Measurements from ENCODE around the gene KYNU. TPM values are rescaled to one million over a fixed set of nuclear protein-coding genes. Genes with fewer than 3 reads are reported as not detected.
"Not testable (repeated sequence)": the region's sequence is repeated elsewhere in the genome, so short reads cannot be mapped to it uniquely, and the experiment has no call there.

KYNU gene
- total RNA-seq, 1 donor from 2014 or later: 1.0 TPM

- H3K27me3 ChIP-seq (ENCODE audit: low read depth): no peaks in the 10 kb centered on the region
Measured at GRCh38 chr2:142881619-142882018, 4.2 kb downstream of the KYNU start.

GRCh38 chr2:142882500-142882899, 5.0 kb downstream of the KYNU start:
- H3K27ac ChIP-seq (replicated peaks); H3K9me3 ChIP-seq (replicated peaks); intact Hi-C loops (cut with micrococcal nuclease): not testable (repeated sequence)

More at GRCh38 chr2:142881619-142882018, 4.2 kb downstream of the KYNU start:
- no peak for DNase-seq
- intact Hi-C loops (cut with micrococcal nuclease): no loop called here
- H3K4me3 ChIP-seq: no peak overlapping the region
- no peak overlapping the region for H3K27ac ChIP-seq (replicated peaks)
- H3K4me1 ChIP-seq: no peaks in the 10 kb centered on the region
- H3K9me3 ChIP-seq (replicated peaks): no peaks in the 10 kb centered on the region
- H3K36me3 ChIP-seq: no peaks in the 10 kb centered on the region
- TF ChIP-seq CTCF (IDR thresholded peaks at IDR 0.05; ENCODE audit: borderline replicate concordance): no peak

DNA sequence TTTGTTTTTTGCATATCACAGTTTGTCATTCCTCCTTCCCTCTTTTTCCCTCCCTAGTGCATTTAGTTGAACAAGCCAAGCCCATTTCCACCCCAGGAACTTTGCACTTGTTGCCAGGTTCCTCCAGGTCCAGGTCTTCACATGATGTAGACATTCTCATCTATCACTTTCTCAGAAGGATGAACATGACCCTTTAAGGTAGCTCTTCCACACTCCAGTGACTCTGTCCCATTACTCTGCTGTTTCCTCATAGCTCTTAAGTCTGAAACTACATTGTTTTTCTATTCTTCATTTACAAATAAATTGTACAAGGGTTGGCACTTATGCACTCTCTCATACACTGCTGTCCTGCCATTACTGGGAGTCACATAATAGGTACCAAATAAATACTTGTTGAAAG, 6.1 kb downstream of the KYNU start:
- TF ChIP-seq CTCF (IDR thresholded peaks at IDR 0.05; ENCODE audit: borderline replicate concordance): no peak
- intact Hi-C loops (cut with micrococcal nuclease): no loop called here
- no peaks in the 10 kb centered on the region for H3K4me1 ChIP-seq
- no peak overlapping the region for H3K4me3 ChIP-seq
- no peaks in the 10 kb centered on the region for H3K27me3 ChIP-seq (ENCODE audit: low read depth)
- no peak for DNase-seq
- no peaks in the 10 kb centered on the region for H3K36me3 ChIP-seq
- no peak overlapping the region for H3K27ac ChIP-seq (replicated peaks)
- H3K9me3 ChIP-seq (replicated peaks): no peaks in the 10 kb centered on the region

More at GRCh38 chr2:142882500-142882899, 5.0 kb downstream of the KYNU start:
- H3K4me3 ChIP-seq; H3K27me3 ChIP-seq (ENCODE audit: low read depth); H3K4me1 ChIP-seq; H3K36me3 ChIP-seq; DNase-seq: not testable (repeated sequence)

- H3K27me3 ChIP-seq (ENCODE audit: low read depth): no peaks in the 10 kb centered on the region
- H3K4me1 ChIP-seq: no peaks in the 10 kb centered on the region
- H3K36me3 ChIP-seq: no peaks in the 10 kb centered on the region
- H3K4me3 ChIP-seq: no peak overlapping the region
- no peaks in the 10 kb centered on the region for H3K9me3 ChIP-seq (replicated peaks)
- intact Hi-C loops (cut with micrococcal nuclease): no loop called here
- TF ChIP-seq CTCF (IDR thresholded peaks at IDR 0.05; ENCODE audit: borderline replicate concordance): no peak
- no peak for DNase-seq
- H3K27ac ChIP-seq (replicated peaks): no peak overlapping the region
Measured at GRCh38 chr2:142885543-142885942, 8.1 kb downstream of the KYNU start.

DNA sequence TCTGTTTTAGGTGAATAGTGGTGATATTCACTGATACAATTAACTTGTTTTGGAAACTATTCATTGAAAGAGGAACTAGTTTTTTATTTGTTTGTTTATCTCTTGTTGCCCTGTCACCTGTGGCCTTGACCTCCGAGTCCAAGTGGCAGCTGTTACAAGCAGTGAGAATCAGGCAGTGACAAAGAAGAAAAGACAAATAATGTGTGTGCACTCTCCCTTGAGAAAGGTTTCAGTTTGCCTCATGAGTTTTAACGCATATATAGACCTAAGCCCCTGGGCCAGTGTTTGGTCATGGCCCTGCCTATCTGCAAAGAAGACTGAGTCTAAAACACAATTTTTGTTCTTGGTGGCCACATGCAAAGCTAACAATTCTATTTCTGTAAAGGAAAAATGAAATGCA, 15.3 kb downstream of the KYNU start:
- Histone ChIP-seq H3K4me3 (no peak overlapping the region), H3K27ac (replicated peaks) (no peak overlapping the region), H3K36me3 (no peaks in the 10 kb centered on the region), H3K9me3 (replicated peaks) (no peaks in the 10 kb centered on the region), H3K4me1 (no peaks in the 10 kb centered on the region), H3K27me3 (ENCODE audit: low read depth) (no peaks in the 10 kb centered on the region)
- DNase-seq: no peak
- intact Hi-C loops (cut with micrococcal nuclease): loop anchor here (5.0 kb wide), 1 partner anchor 130 kb away; no protein-coding TSS in a partner anchor
- TF ChIP-seq CTCF (IDR thresholded peaks at IDR 0.05; ENCODE audit: borderline replicate concordance): no peak

- H3K4me3 ChIP-seq: no peak overlapping the region
- no peak for TF ChIP-seq CTCF (IDR thresholded peaks at IDR 0.05; ENCODE audit: borderline replicate concordance)
- H3K27ac ChIP-seq (replicated peaks): no peak overlapping the region
- no peaks in the 10 kb centered on the region for H3K9me3 ChIP-seq (replicated peaks)
- H3K4me1 ChIP-seq: no peaks in the 10 kb centered on the region
- intact Hi-C loops (cut with micrococcal nuclease): loop anchor here (5.0 kb wide), 1 partner anchor 129 kb away; no protein-coding TSS in a partner anchor
- no peaks in the 10 kb centered on the region for H3K36me3 ChIP-seq
- DNase-seq: no peak
- no peaks in the 10 kb centered on the region for H3K27me3 ChIP-seq (ENCODE audit: low read depth)
Measured at GRCh38 chr2:142893241-142893640, 15.8 kb downstream of the KYNU start.
